GM10847 (cell line): ENCODE results near the gene LRRK1.

Experiments used
- POLR2A ChIP-seq: IDR thresholded peaks from 2 replicates; pipeline ENCODE4 v1.6.1; 2011; ENCODE audit not compliant: insufficient read length; ENCODE audit errors: extremely low read depth

Gene LRRK1

GRCh38 chr15:100918690-100919480 lies at the start of gene LRRK1:
Gene LRRK1, plus strand, starts transcription at chr15:100919357. Its CDS starts 5,276 bp downstream, at chr15:100924633.
- peak; percentile 53 for TF ChIP-seq POLR2A

GRCh38 chr15:100873029-100873677 lies 46.0 kb upstream of the LRRK1 start:
- no peak for TF ChIP-seq POLR2A

GRCh38 chr15:100875495-100875894 lies 43.7 kb upstream of the LRRK1 start:
- no peak for TF ChIP-seq POLR2A

- no peak for TF ChIP-seq POLR2A
Measured at GRCh38 chr15:100875976-100876375, 43.2 kb upstream of the LRRK1 start.

- no peak for TF ChIP-seq POLR2A
Measured at GRCh38 chr15:100877551-100877950, 41.6 kb upstream of the LRRK1 start.

GRCh38 chr15:100878130-100878529 lies 41.0 kb upstream of the LRRK1 start:
- TF ChIP-seq POLR2A = no peak

- no peak for TF ChIP-seq POLR2A
Measured at GRCh38 chr15:100878648-100879047, 40.5 kb upstream of the LRRK1 start.

GRCh38 chr15:100879061-100879463 lies 40.1 kb upstream of the LRRK1 start:
- no peak for TF ChIP-seq POLR2A

- no peak for TF ChIP-seq POLR2A
Measured at GRCh38 chr15:100879464-100880138, 39.6 kb upstream of the LRRK1 start, which contains the start of gene ALDH1A3. Gene ALDH1A3, plus strand, starts transcription at chr15:100879831. Its CDS starts 77 bp downstream, at chr15:100879908.

- TF ChIP-seq POLR2A = no peak
Measured at GRCh38 chr15:100880139-100880896, 38.8 kb upstream of the LRRK1 start.

GRCh38 chr15:100880897-100881242 lies 38.3 kb upstream of the LRRK1 start:
- no peak for TF ChIP-seq POLR2A

GRCh38 chr15:100881573-100882336 lies 37.4 kb upstream of the LRRK1 start:
- no peak for TF ChIP-seq POLR2A

GRCh38 chr15:100885116-100885515 lies 34.0 kb upstream of the LRRK1 start:
- no peak for TF ChIP-seq POLR2A

GRCh38 chr15:100885811-100886210 lies 33.3 kb upstream of the LRRK1 start:
- TF ChIP-seq POLR2A = no peak
